GM18507 (cell line): ENCODE data around the gene MRPL27.

ENCODE experiments used
- DNase-seq: peaks from one replicate; pipeline ENCODE4 v3.0.0; 2011; ENCODE audit warnings: low read depth; ENCODE audit not compliant: insufficient read length; ENCODE audit errors: extremely low spot score
- FAIRE-seq: peaks from 2 replicates; lab custom pipeline; 2011; peaks lifted over from hg19 to GRCh38; lab: Jason Lieb, UNC

The MRPL27 gene

GRCh38 chr17:50326831-50327364 lies 46.1 kb downstream of the MRPL27 start:
- DNase-seq (no peak), FAIRE-seq (peak; percentile 63)

GRCh38 chr17:50325906-50326305 lies 47.1 kb downstream of the MRPL27 start:
- DNase-seq: no peak
- FAIRE-seq: no peak

- FAIRE-seq: no peak
- DNase-seq: no peak
These were observed 49.9 kb downstream of the MRPL27 start for GRCh38 chr17:50323060-50323459.

- DNase-seq (no peak), FAIRE-seq (no peak)
These were observed 50.7 kb downstream of the MRPL27 start for GRCh38 chr17:50322271-50322670.

GRCh38 chr17:50319306-50320004 lies 53.5 kb downstream of the MRPL27 start:
- DNase-seq: no peak
- FAIRE-seq: no peak

GRCh38 chr17:50318501-50319285 lies 54.3 kb downstream of the MRPL27 start:
- no peak for FAIRE-seq

More at GRCh38 chr17:50318501-50319285, 54.3 kb downstream of the MRPL27 start:
- no peak for DNase-seq
